Activated gamma-delta T cell (primary cell): Measurements from ENCODE around the gene P2RX3.

Experiments
- DNase-seq: peaks from one replicate; lab custom pipeline; 2025; lab: John Stamatoyannopoulos, UW

The P2RX3 gene

DNA sequence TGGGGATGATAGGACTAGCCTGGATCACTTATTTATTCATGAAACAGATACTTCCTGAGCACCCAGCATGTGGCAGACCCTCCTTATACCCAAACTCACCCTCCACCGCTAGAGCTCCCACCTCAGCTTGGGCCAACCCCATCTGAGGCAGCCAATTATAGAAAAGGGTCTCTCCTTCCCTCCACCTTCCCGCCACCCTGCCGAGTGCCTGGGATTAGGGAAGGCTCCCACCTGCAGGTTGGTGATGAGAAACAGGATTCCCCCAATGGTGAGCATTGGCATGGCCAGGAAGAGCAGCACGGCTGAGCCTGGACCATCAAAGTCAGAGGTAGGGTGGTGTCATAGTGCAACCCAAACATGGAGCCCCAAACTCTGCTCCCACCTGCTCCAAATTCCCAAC is 82.9 kb downstream of the P2RX3 start:
- DNase-seq = no peak

DNA sequence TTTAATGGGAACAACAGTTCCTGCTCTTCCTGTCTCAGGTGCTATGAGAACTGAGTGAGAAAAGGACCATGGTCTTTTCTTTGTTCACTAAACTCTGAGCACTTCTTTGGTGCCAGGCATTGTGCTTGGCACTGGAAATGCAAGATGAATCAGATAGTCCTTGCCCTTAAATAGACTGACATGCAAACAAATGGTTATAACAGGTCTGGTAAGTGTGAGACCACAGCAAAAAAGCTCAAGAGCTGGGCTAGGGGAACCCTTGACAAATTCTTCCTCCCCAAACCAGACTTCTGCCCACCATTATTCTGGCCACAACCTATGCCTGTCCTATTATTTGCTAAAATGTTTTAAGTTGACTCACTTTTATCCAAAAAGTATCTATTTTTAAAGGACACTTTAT is 83.7 kb downstream of the P2RX3 start:
- DNase-seq = no peak
